Uterus (tissue), 4 donors: ENCODE measurements around the gene IL1RAPL2. TPM values are rescaled to one million over a fixed set of nuclear protein-coding genes. Genes with fewer than 3 reads are reported as not detected.

Source experiments
- DNase-seq, 2 donors: peaks; one replicate each; pipeline ENCODE4 v3.0.0-alpha.2; 2019 to 2020
- H3K27ac ChIP-seq, 2 donors: fragments of 200-600 bp; sonication (generic); 1 replicate in 1 of 2; 2 replicates in 1 of 2; pipeline ENCODE4 v1.5.1; 2016 to 2018
- H3K27me3 ChIP-seq, 2 donors: fragments of 200-600 bp; sonication (generic); one replicate each; pipeline ENCODE4 v1.5.1; 2018 to 2019; ENCODE audit warnings: control low read depth in 1 of 2
- H3K36me3 ChIP-seq, 2 donors: fragments of 200-600 bp; sonication (generic); one replicate each; pipeline ENCODE4 v1.5.1; 2019; ENCODE audit warnings: control low read depth in 1 of 2
- H3K4me1 ChIP-seq, 2 donors: fragments of 200-600 bp; sonication (generic); one replicate each; pipeline ENCODE4 v1.5.1; 2018 to 2019; ENCODE audit warnings: control low read depth in 1 of 2
- H3K4me3 ChIP-seq, 2 donors: fragments of 200-600 bp; sonication (generic); 1 replicate in 1 of 2; 2 replicates in 1 of 2; pipeline ENCODE4 v1.5.1; 2018 to 2019; ENCODE audit warnings: mild to moderate bottlenecking in 1 of 2
- H3K9me3 ChIP-seq, 2 donors: fragments of 200-600 bp; sonication (generic); one replicate each; pipeline ENCODE4 v1.5.1; 2019; ENCODE audit warnings: control low read depth in 1 of 2
- POLR2A ChIP-seq, 2 donors: fragments of 450-650 bp; IDR thresholded peaks; one replicate each; pipeline ENCODE4 v1.6.1; 2016; ENCODE audit warnings: antibody characterized with exemption in 2 of 2, mild to moderate bottlenecking in 1 of 2, moderate library complexity in 1 of 2
- intact Hi-C: fragments of 100-400 bp; cut with DNase I; formaldehyde crosslinking; loops from one replicate; pipeline ENCODE4 v1.15.1; 2023; ENCODE audit warnings: low total_unique reads
- total RNA-seq, 4 donors: library from RNA; depleted of rRNA in 3 of 4; stranded (reverse); fragments of >200 nt in 3 of 4; gene quantifications; one replicate each; pipeline versions ENCODE4 v1.1.0 to v1.2.4, GENCODE V29; 2014 to 2023
- TF ChIP-seq, protein P1 (sequence below), 4 experiments: fragments of 200-600 bp in 2 of 4; fragments of 450-650 bp in 2 of 4; sonication (generic) in 2 of 4; IDR thresholded peaks; one replicate each; pipeline ENCODE4 v1.5.1; 2016 to 2019; ENCODE audit warnings: antibody characterized with exemption in 4 of 4, mild to moderate bottlenecking in 2 of 4, moderate library complexity in 1 of 4
- donor health status: DM: yes; HTN: yes; CAD: no.

IL1RAPL2 gene
- total RNA-seq, 4 donors from 2014 or later = 2.1 TPM; not detected in 3

- Histone ChIP-seq H3K27ac (no peak overlapping the region), H3K36me3 (no peaks in the 10 kb centered on the region), H3K4me1 (no peaks in the 10 kb centered on the region), H3K4me3 (no peak overlapping the region), H3K27me3 (no peaks in the 10 kb centered on the region), H3K9me3 (no peaks in the 10 kb centered on the region)
- intact Hi-C loops = no loop called here
- no peak for DNase-seq
- TF ChIP-seq POLR2A (IDR thresholded peaks at IDR 0.05) = no peak
- TF ChIP-seq, protein P1, sequence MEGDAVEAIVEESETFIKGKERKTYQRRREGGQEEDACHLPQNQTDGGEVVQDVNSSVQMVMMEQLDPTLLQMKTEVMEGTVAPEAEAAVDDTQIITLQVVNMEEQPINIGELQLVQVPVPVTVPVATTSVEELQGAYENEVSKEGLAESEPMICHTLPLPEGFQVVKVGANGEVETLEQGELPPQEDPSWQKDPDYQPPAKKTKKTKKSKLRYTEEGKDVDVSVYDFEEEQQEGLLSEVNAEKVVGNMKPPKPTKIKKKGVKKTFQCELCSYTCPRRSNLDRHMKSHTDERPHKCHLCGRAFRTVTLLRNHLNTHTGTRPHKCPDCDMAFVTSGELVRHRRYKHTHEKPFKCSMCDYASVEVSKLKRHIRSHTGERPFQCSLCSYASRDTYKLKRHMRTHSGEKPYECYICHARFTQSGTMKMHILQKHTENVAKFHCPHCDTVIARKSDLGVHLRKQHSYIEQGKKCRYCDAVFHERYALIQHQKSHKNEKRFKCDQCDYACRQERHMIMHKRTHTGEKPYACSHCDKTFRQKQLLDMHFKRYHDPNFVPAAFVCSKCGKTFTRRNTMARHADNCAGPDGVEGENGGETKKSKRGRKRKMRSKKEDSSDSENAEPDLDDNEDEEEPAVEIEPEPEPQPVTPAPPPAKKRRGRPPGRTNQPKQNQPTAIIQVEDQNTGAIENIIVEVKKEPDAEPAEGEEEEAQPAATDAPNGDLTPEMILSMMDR (IDR thresholded peaks at IDR 0.05) = no peak
Observed at GRCh38 chrX:105695451-105695850, 1129.5 kb downstream of the IL1RAPL2 start.

- no peaks in the 10 kb centered on the region for H3K4me1 ChIP-seq
- H3K4me3 ChIP-seq = no peak overlapping the region
- intact Hi-C loops = no loop called here
- no peak for DNase-seq
- no peak for TF ChIP-seq POLR2A (IDR thresholded peaks at IDR 0.05)
- TF ChIP-seq, protein P1 (IDR thresholded peaks at IDR 0.05) = no peak
- H3K9me3 ChIP-seq = no peaks in the 10 kb centered on the region
- no peak overlapping the region for H3K27ac ChIP-seq
- no peaks in the 10 kb centered on the region for H3K27me3 ChIP-seq
- H3K36me3 ChIP-seq = no peaks in the 10 kb centered on the region
Observed at GRCh38 chrX:105696870-105697269, 1130.9 kb downstream of the IL1RAPL2 start.

- no peaks in the 10 kb centered on the region for H3K36me3 ChIP-seq
- H3K4me1 ChIP-seq = no peaks in the 10 kb centered on the region
- H3K27ac ChIP-seq = no peak overlapping the region
- DNase-seq = no peak
- no peak overlapping the region for H3K4me3 ChIP-seq
- H3K27me3 ChIP-seq = no peaks in the 10 kb centered on the region
- H3K9me3 ChIP-seq = no peaks in the 10 kb centered on the region
- intact Hi-C loops = no loop called here
- TF ChIP-seq, protein P1 (IDR thresholded peaks at IDR 0.05) = no peak
- TF ChIP-seq POLR2A (IDR thresholded peaks at IDR 0.05) = no peak
Observed at GRCh38 chrX:105697984-105698781, 1132.2 kb downstream of the IL1RAPL2 start.

GRCh38 chrX:105700331-105700730, 1134.3 kb downstream of the IL1RAPL2 start:
- Histone ChIP-seq H3K36me3 (no peaks in the 10 kb centered on the region), H3K4me3 (no peak overlapping the region), H3K27me3 (no peaks in the 10 kb centered on the region), H3K27ac (no peak overlapping the region), H3K4me1 (no peaks in the 10 kb centered on the region), H3K9me3 (no peaks in the 10 kb centered on the region)
- intact Hi-C loops = no loop called here
- TF ChIP-seq, protein P1 (IDR thresholded peaks at IDR 0.05) = no peak
- no peak for TF ChIP-seq POLR2A (IDR thresholded peaks at IDR 0.05)
- no peak for DNase-seq

DNA sequence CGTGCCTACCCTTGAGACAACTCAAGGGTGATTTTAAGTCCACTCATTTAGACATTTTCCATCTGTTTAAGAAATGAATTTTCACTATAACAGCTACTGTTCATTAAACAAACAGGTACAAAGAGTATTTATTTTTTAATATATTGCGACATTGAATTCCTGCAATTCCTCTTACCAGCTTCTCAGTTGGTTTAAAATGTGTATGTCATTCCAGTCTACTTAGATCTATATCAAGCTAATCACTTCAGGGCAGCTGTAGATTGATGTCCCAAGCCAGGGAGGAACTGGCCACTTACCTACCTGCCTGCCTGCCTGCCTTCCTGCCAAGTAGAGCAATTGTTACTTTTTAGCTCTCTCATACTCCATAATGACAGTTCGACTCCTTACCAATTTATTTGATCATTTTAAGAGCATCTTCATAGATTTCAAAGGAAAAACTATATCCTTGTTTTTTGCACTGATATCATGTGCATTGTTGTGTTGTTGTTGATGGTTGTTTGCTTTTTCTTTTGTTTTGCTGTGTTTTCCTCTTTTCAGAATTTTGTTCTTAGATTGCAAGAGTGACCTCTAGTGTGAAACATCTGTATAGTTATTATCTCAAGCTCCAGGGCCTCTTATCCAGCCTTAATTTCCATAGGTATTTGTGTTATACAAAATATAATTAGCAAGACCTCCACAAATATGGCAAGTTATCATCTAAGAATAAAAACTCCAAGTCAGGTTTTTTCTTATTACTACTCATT, 1135.5 kb downstream of the IL1RAPL2 start:
- no peaks in the 10 kb centered on the region for H3K27me3 ChIP-seq
- H3K9me3 ChIP-seq = no peaks in the 10 kb centered on the region
- H3K4me1 ChIP-seq = no peaks in the 10 kb centered on the region
- no peak overlapping the region for H3K27ac ChIP-seq
- no peak for TF ChIP-seq POLR2A (IDR thresholded peaks at IDR 0.05)
- TF ChIP-seq, protein P1 (IDR thresholded peaks at IDR 0.05) = no peak
- H3K4me3 ChIP-seq = no peak overlapping the region
- no peak for DNase-seq
- H3K36me3 ChIP-seq = no peaks in the 10 kb centered on the region
- intact Hi-C loops = no loop called here
